Large intestine (tissue), 12 donors: Measurements from ENCODE around the gene PTCH2. TPM values are rescaled to one million over a fixed set of nuclear protein-coding genes. Genes with fewer than 3 reads are reported as not detected.

Source experiments
- DNase-seq, 2 donors: peaks; one replicate each; pipeline versions ENCODE4 v3.0.0 to v3.0.0-alpha.2; 2013
- H3K27ac ChIP-seq: one replicate; pipeline ENCODE4 v1.5.1; 2013; ENCODE audit warnings: low read length
- H3K27me3 ChIP-seq: 2 replicates; pipeline ENCODE4 v1.6.1; 2013; ENCODE audit warnings: low read length; ENCODE audit not compliant: control insufficient read depth, insufficient read depth
- H3K36me3 ChIP-seq: 2 replicates; pipeline ENCODE4 v1.6.1; 2013; ENCODE audit warnings: low read length; ENCODE audit not compliant: control insufficient read depth, insufficient read depth
- H3K4me1 ChIP-seq: one replicate; pipeline ENCODE4 v1.6.1; 2013; ENCODE audit warnings: low read length; ENCODE audit not compliant: control insufficient read depth, insufficient read depth
- H3K4me3 ChIP-seq: one replicate; pipeline ENCODE4 v1.5.1; 2013; ENCODE audit warnings: low read length
- H3K9me3 ChIP-seq: one replicate; pipeline ENCODE4 v1.6.1; 2013; ENCODE audit warnings: mild to moderate bottlenecking, low read depth, low read length, moderate library complexity; ENCODE audit not compliant: control insufficient read depth
- WGBS: methylation state at CpG from one replicate; pipeline ENCODE4 v1.1.5; 2013; ENCODE audit warnings: low lambda C conversion rate; ENCODE audit not compliant: insufficient coverage; 5-methylcytosine and 5-hydroxymethylcytosine counted together
- long read RNA-seq, 11 donors: transcript quantifications; one replicate each; lab custom pipeline, GENCODE V29; 2026
- polyA plus RNA-seq: library from polyadenylated mRNA; unstranded; fragments of 120-200 nt; gene quantifications from one replicate; pipeline ENCODE4 v1.2.1, GENCODE V29; 2013

The PTCH2 gene
- polyA plus RNA-seq, result 3.9 TPM
- long read RNA-seq, donor 1, result 0 reads
- long read RNA-seq, donor 2, result 0 reads
- long read RNA-seq, donor 3, result 0 reads
- long read RNA-seq, donor 4, result 0 reads
- long read RNA-seq, donor 5, result 0 reads
- long read RNA-seq, donor 6, result 0 reads
- long read RNA-seq, donor 7, result 0 reads
- long read RNA-seq, donor 8, result 0 reads
- long read RNA-seq, donor 9, result 0 reads
- long read RNA-seq, donor 10, result 0 reads
- long read RNA-seq, donor 11, result 0 reads

- H3K4me1 ChIP-seq, result peaks cover 2% of the 10 kb centered on the region
- peaks cover 3% of the 10 kb centered on the region for H3K9me3 ChIP-seq
- H3K27ac ChIP-seq, result peak within 1 kb of the TSS; percentile 11
- no peaks in the 10 kb centered on the region for H3K27me3 ChIP-seq
- H3K36me3 ChIP-seq, result no peaks in the 10 kb centered on the region
- WGBS, result no CpG with 5 or more reads among the region's 72 CpGs
- DNase-seq, result peak; percentile 61 to 77
- peak within 1 kb of the TSS; percentile 65 for H3K4me3 ChIP-seq
Observed at GRCh38 chr1:44842862-44843655, at the start of gene PTCH2. TSS of gene PTCH2 (minus strand) at chr1:44843253. CDS start at chr1:44842932, 321 bp downstream.

- no peak for DNase-seq
- Histone ChIP-seq H3K27ac (no peak overlapping the region), H3K9me3 (peaks cover 20% of the 10 kb centered on the region), H3K4me3 (no peak overlapping the region), H3K36me3 (peaks cover 16% of the 10 kb centered on the region), H3K4me1 (no peaks in the 10 kb centered on the region), H3K27me3 (no peaks in the 10 kb centered on the region)
- no CpG with 5 or more reads among the region's 3 CpGs for WGBS
Observed at GRCh38 chr1:44890007-44890406, 47.0 kb upstream of the PTCH2 start.

- H3K27ac ChIP-seq, result no peak overlapping the region
- H3K4me1 ChIP-seq, result no peaks in the 10 kb centered on the region
- DNase-seq, result no peak
- no peaks in the 10 kb centered on the region for H3K27me3 ChIP-seq
- H3K4me3 ChIP-seq, result no peak overlapping the region
- peaks cover 29% of the 10 kb centered on the region for H3K9me3 ChIP-seq
- WGBS, result 87% methylated on average over 3 of the region's 6 CpGs
- peaks cover 25% of the 10 kb centered on the region for H3K36me3 ChIP-seq
Observed at GRCh38 chr1:44885406-44885805, 42.4 kb upstream of the PTCH2 start.

GRCh38 chr1:44884746-44885145, 41.7 kb upstream of the PTCH2 start:
- Histone ChIP-seq H3K36me3 (peaks cover 25% of the 10 kb centered on the region), H3K4me1 (no peaks in the 10 kb centered on the region), H3K4me3 (no peak overlapping the region), H3K9me3 (peaks cover 29% of the 10 kb centered on the region), H3K27me3 (no peaks in the 10 kb centered on the region), H3K27ac (no peak overlapping the region)
- peak in 1 of 2 donors; percentile 9 for DNase-seq
- no CpG with 5 or more reads among the region's 2 CpGs for WGBS

GRCh38 chr1:44881011-44881632, 38.1 kb upstream of the PTCH2 start:
- DNase-seq, result no peak
- no peak overlapping the region for H3K4me3 ChIP-seq
- H3K4me1 ChIP-seq, result peaks cover 10% of the 10 kb centered on the region
- H3K9me3 ChIP-seq, result peaks cover 13% of the 10 kb centered on the region
- no CpG with 5 or more reads among the region's 7 CpGs for WGBS
- H3K27me3 ChIP-seq, result no peaks in the 10 kb centered on the region
- H3K27ac ChIP-seq, result no peak overlapping the region
- H3K36me3 ChIP-seq, result peaks cover 21% of the 10 kb centered on the region

- DNase-seq, result no peak
- Histone ChIP-seq H3K36me3 (peaks cover 10% of the 10 kb centered on the region), H3K4me1 (peaks cover 7% of the 10 kb centered on the region), H3K27ac (no peak overlapping the region), H3K27me3 (no peaks in the 10 kb centered on the region), H3K9me3 (no peaks in the 10 kb centered on the region), H3K4me3 (no peak overlapping the region)
- WGBS, result 75% methylated on average over 2 of the region's 2 CpGs
Observed at GRCh38 chr1:44874155-44874554, 31.1 kb upstream of the PTCH2 start.

GRCh38 chr1:44870096-44870495, 27.0 kb upstream of the PTCH2 start:
- H3K4me3 ChIP-seq, result no peak overlapping the region
- H3K27ac ChIP-seq, result no peak overlapping the region
- WGBS, result 100% methylated on average over 1 of the region's 4 CpGs
- peaks cover 9% of the 10 kb centered on the region for H3K36me3 ChIP-seq
- no peaks in the 10 kb centered on the region for H3K4me1 ChIP-seq
- H3K27me3 ChIP-seq, result no peaks in the 10 kb centered on the region
- no peaks in the 10 kb centered on the region for H3K9me3 ChIP-seq
- DNase-seq, result no peak

GRCh38 chr1:44867801-44868200, 24.7 kb upstream of the PTCH2 start:
- peaks cover 9% of the 10 kb centered on the region for H3K36me3 ChIP-seq
- no peaks in the 10 kb centered on the region for H3K27me3 ChIP-seq
- no CpG with 5 or more reads among the region's 10 CpGs for WGBS
- H3K27ac ChIP-seq, result no peak overlapping the region
- no peaks in the 10 kb centered on the region for H3K4me1 ChIP-seq
- no peaks in the 10 kb centered on the region for H3K9me3 ChIP-seq
- no peak overlapping the region for H3K4me3 ChIP-seq
- no peak for DNase-seq

GRCh38 chr1:44862829-44863401, 19.9 kb upstream of the PTCH2 start:
- Histone ChIP-seq H3K36me3 (peaks cover 6% of the 10 kb centered on the region), H3K27ac (no peak overlapping the region), H3K4me1 (no peaks in the 10 kb centered on the region), H3K9me3 (no peaks in the 10 kb centered on the region), H3K27me3 (no peaks in the 10 kb centered on the region), H3K4me3 (no peak overlapping the region)
- no peak for DNase-seq
- WGBS, result no CpG with 5 or more reads among the region's 5 CpGs

GRCh38 chr1:44860891-44861425, 17.9 kb upstream of the PTCH2 start:
- H3K36me3 ChIP-seq, result peaks cover 15% of the 10 kb centered on the region
- H3K4me1 ChIP-seq, result no peaks in the 10 kb centered on the region
- no peaks in the 10 kb centered on the region for H3K27me3 ChIP-seq
- no peaks in the 10 kb centered on the region for H3K9me3 ChIP-seq
- H3K27ac ChIP-seq, result no peak overlapping the region
- WGBS, result no CpG with 5 or more reads among the region's 1 CpG
- no peak for DNase-seq
- no peak overlapping the region for H3K4me3 ChIP-seq
